Thyroid gland (tissue), 4 donors: ENCODE measurements around the gene UCK1.

Experiments
- POLR2A ChIP-seq, 2 donors: fragments of 450-650 bp; IDR thresholded peaks; one replicate each; pipeline ENCODE4 v1.6.1; 2017; ENCODE audit warnings: antibody characterized with exemption in 2 of 2, mild to moderate bottlenecking in 2 of 2, moderate library complexity in 1 of 2
- TF ChIP-seq, protein P1 (sequence below), 6 experiments: fragments of 200-600 bp in 3 of 6; fragments of 450-650 bp in 3 of 6; sonication (generic) in 3 of 6; IDR thresholded peaks; one replicate each; pipeline ENCODE4 v1.5.1; 2016 to 2019; ENCODE audit warnings: antibody characterized with exemption in 6 of 6, mild to moderate bottlenecking in 2 of 6, inconsistent platforms in 1 of 6, moderate library complexity in 1 of 6

DNA sequence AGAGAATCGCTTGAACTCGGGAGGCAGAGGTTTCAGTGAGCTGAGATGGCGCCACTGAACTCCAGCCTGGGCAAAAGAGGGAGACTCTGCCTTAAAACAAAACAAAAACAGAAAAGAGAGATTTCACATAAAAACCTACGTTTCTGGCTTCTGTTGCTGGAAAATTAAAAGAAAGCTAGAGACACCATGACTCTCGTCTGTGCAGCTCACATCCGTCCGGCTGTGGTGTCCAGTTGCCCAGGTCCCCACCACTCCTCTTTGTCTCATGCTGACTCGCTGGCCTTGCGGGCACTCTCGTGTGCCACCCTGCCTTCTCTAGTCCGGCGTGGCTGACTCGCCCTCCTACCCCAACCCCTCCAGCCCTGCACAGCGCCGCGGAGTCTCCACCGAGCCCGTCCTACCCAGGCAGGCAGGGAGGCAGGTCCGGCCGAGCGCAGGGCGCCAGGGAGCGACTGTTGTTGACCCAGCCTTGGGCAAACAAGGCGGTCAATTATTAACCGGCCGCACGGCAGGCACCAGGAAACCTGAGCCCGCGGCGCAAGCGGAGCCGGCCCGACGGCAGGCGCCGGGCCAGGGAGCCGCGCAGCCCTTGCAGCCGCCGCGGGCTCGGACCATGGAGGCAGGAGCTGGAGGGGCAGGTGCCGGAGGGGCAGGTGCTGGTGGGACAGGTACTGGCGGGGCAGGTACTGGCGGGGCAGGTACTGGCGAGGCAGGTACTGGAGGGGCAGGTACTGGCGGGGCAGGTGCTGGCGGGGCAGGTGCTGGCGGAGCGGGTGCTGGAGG, 14.1 kb upstream of the UCK1 start, which contains the start of gene PRRT1B:
- TF ChIP-seq, protein P1, sequence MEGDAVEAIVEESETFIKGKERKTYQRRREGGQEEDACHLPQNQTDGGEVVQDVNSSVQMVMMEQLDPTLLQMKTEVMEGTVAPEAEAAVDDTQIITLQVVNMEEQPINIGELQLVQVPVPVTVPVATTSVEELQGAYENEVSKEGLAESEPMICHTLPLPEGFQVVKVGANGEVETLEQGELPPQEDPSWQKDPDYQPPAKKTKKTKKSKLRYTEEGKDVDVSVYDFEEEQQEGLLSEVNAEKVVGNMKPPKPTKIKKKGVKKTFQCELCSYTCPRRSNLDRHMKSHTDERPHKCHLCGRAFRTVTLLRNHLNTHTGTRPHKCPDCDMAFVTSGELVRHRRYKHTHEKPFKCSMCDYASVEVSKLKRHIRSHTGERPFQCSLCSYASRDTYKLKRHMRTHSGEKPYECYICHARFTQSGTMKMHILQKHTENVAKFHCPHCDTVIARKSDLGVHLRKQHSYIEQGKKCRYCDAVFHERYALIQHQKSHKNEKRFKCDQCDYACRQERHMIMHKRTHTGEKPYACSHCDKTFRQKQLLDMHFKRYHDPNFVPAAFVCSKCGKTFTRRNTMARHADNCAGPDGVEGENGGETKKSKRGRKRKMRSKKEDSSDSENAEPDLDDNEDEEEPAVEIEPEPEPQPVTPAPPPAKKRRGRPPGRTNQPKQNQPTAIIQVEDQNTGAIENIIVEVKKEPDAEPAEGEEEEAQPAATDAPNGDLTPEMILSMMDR (IDR thresholded peaks at IDR 0.05): no peak
- no peak for TF ChIP-seq POLR2A (IDR thresholded peaks at IDR 0.05)
